ENCODE measurements around the gene SYNC.
A peak's percentile ranks its signal among the peaks of the same experiment; 100 is the strongest.
"Not testable (repeated sequence)": the region's sequence is repeated elsewhere in the genome, so short reads cannot be mapped to it uniquely, and the experiment has no call there.

Gene SYNC

DNA sequence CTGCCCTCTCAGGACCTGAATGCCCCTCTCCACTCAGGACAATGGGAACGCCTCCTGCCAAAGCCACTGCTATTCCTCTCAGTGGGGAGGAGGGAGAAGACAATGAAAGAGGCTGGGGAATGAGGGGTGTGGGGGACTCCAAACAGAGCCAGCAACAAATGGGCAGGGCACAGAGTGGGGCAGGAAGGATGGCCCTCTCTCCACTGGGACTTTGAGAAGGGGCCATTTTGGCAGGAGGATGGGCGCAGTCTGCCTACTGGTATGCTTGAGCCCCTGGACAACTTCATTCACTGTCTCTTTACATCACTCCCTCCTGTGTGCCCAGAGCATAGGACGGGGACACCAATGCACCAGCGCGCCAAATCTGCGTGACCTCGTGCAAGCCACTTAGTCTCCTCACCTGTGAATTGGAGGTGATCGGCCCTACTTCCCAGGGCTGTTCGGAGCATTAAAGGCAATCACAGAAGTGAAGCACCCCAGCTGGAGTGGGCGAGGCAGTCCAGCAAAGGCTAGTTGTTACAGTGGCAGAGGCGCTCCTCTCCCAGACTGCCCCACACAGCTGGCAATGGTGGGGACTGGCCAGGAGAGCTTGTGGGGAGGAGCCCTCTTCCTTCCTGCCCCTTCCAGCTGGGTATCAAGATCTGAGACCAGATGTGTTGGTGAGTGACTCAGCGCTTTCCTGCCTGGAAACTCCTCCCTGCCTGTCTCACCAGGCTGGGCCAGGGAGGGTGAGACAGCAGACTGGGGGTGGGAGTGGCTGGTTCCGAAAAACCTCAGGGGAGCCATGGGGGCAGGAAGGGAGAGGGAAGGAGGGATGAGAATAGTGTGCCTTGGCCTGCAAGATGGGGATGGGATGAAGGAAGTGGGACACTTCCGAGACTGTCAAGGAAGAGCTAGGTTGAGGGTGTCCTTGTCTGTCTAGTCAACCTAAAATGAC lies 22.4 kb upstream of the SYNC start:
- peak; percentile 9 to 14 for DNase-seq (ENCODE audit: low read depth in 2 of 2)

GRCh38 chr1:32719681-32720275 lies 17.2 kb upstream of the SYNC start:
- DNase-seq (ENCODE audit: low read depth in 2 of 2) = no peak

- no peak for DNase-seq (ENCODE audit: low read depth in 2 of 2)
Measured at GRCh38 chr1:32718527-32718926, 16.0 kb upstream of the SYNC start.

GRCh38 chr1:32718036-32718435 lies 15.5 kb upstream of the SYNC start:
- no peak for DNase-seq (ENCODE audit: low read depth in 2 of 2)

GRCh38 chr1:32717503-32717902 lies 14.9 kb upstream of the SYNC start:
- no peak for DNase-seq (ENCODE audit: low read depth in 2 of 2)

GRCh38 chr1:32716312-32717148 lies 14.0 kb upstream of the SYNC start:
- DNase-seq (ENCODE audit: low read depth in 2 of 2) = peak; percentile 28 to 59

GRCh38 chr1:32715901-32716311 lies 13.3 kb upstream of the SYNC start:
- DNase-seq (ENCODE audit: low read depth in 2 of 2) = no peak

- DNase-seq (ENCODE audit: low read depth in 2 of 2) = no peak
Measured at GRCh38 chr1:32714277-32714676, 11.7 kb upstream of the SYNC start.

- DNase-seq (ENCODE audit: low read depth in 2 of 2) = no peak
Measured at GRCh38 chr1:32713081-32713480, 10.5 kb upstream of the SYNC start.

GRCh38 chr1:32711221-32711620 lies 8.7 kb upstream of the SYNC start:
- not testable (repeated sequence) for DNase-seq (ENCODE audit: low read depth in 2 of 2)

DNA sequence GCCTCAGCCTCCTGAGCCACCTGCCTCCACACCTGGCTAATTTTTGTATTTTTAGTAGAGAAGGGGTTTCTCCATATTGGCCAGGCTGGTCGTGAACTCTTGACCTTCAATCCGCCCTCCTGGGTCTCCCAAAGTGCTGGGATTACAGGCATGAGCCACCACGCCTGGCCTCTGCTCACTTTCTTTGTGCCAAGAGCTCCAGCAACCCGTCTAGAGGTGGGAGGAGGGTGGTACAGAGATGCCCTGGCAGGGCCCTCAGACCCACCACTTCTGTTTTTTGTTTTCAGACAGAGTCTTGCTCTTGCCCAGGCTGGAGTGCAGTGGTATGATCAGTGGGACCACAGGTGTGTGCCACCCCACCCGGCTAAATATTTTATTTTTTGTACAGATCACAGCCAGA lies 6.9 kb upstream of the SYNC start:
- DNase-seq (ENCODE audit: low read depth in 2 of 2) = no peak

DNA sequence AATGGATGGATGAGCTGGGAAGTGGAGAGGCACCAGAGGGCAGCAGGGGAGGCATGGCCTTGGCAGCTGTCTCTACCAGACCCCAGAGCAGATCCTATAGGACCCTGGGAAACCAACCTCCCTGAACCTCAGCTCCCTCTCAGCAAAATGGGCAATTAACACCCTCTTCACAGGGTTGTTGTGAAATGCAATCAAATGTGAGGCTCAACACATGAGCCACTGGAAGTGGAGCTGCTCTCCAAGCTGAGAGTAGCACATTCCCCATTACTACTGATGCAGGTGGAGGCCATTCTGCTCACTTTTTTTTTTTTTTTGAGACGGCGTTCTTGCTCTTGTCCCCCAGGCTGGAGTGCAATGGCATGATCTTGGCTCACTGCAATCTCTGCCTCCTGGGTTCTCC lies 6.5 kb upstream of the SYNC start:
- no peak for DNase-seq (ENCODE audit: low read depth in 2 of 2)

DNA sequence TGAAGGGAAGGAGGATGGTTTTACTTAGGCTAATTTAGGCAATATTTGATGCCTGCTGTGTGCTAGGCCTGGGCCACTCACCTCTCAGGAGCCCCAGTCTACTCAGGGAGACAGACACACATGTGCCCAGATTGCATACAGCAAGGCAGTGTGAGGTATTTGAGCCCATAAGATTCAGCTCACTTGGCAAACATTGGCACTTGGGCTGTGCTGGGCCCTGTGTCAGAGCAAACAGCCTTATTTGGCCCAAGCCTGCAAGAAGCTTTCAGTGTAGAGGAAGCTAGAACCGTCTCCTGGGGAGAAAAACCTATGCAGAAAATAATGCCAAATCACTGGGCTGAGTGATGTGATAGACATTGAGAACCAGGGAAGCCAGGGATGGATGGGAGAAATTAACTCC lies 3.9 kb upstream of the SYNC start:
- DNase-seq (ENCODE audit: low read depth in 2 of 2) = no peak

DNA sequence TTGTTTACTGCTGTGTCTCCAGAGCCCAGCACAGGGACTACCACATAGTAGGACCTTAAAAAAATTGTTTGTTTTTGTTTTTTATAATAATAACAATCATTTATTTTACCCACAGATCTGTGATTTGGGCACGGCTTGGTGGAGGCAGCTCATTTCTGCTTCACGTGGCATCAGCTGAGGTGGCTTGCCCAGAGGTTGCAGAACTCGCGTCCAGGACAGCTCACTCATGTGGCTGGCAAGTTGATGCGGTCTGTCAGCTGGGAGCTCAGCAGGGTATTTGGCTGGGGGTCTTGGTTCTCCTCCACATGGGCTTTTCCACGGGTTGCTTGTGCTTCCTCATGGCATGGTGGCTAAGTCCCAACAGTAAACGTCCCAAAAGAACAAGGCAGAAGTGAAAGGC lies 2.9 kb upstream of the SYNC start:
- DNase-seq (ENCODE audit: low read depth in 2 of 2) = no peak

- no peak for DNase-seq (ENCODE audit: low read depth in 2 of 2)
Measured at GRCh38 chr1:32703479-32704291, 1.1 kb upstream of the SYNC start.

DNA sequence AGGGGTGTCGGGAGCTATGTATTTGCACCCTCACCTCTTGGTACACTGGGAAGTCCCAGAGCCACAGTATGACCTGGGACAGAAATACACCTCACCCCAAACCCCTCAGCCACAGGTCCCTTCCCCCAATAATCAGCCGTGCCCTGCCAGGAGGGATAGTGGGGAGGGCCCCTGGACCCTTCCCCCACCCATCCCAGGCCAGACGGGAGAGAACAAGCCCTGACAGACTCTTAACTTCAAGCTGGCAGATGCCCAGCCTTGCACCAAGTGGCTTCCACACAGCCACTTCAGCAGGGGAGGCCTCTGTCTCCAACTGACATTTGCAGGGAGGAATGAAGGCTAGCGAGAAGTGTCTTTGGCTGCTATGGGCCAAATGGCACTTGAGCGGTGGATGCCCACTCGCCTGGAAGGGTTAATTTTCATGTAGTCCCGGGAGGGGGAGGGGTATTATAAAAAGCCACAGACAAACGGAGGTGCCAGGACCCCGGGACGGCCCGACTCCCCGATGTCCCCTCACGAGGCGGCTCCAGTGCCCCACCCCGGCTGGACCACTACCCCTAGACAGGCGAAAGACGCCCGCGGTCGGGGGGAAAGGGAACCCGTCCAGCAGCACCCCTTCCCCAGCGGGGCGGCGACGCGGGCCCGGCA lies 495 bp downstream of the SYNC start:
- DNase-seq (ENCODE audit: low read depth in 2 of 2) = no peak

GRCh38 chr1:32701421-32701911 lies 1.1 kb downstream of the SYNC start:
- DNase-seq (ENCODE audit: low read depth in 2 of 2) = no peak

- not testable (repeated sequence) for DNase-seq (ENCODE audit: low read depth in 2 of 2)
Measured at GRCh38 chr1:32696996-32697395, 5.6 kb downstream of the SYNC start.

GRCh38 chr1:32696041-32696440 lies 6.5 kb downstream of the SYNC start:
- DNase-seq (ENCODE audit: low read depth in 2 of 2) = no peak

- DNase-seq (ENCODE audit: low read depth in 2 of 2) = no peak
Measured at GRCh38 chr1:32695098-32695904, 7.3 kb downstream of the SYNC start.

Measured in stimulated activated CD4-positive, alpha-beta T cell treated with anti-CD3 and anti-CD28 coated beads, Interleukin-15, amount 100 ng/mL, for 48 hours (primary cell).